Stimulated activated CD8-positive, alpha-beta memory T cell treated with anti-CD3 and anti-CD28 coated beads, Interleukin-7, amount 100 ng/mL, for 24 hours (primary cell): ENCODE results near the gene IQSEC1.

Experiments
- DNase-seq: peaks from one replicate; pipeline ENCODE4 v3.0.0-alpha.2; 2020; ENCODE audit warnings: low read depth

IQSEC1 gene

DNA sequence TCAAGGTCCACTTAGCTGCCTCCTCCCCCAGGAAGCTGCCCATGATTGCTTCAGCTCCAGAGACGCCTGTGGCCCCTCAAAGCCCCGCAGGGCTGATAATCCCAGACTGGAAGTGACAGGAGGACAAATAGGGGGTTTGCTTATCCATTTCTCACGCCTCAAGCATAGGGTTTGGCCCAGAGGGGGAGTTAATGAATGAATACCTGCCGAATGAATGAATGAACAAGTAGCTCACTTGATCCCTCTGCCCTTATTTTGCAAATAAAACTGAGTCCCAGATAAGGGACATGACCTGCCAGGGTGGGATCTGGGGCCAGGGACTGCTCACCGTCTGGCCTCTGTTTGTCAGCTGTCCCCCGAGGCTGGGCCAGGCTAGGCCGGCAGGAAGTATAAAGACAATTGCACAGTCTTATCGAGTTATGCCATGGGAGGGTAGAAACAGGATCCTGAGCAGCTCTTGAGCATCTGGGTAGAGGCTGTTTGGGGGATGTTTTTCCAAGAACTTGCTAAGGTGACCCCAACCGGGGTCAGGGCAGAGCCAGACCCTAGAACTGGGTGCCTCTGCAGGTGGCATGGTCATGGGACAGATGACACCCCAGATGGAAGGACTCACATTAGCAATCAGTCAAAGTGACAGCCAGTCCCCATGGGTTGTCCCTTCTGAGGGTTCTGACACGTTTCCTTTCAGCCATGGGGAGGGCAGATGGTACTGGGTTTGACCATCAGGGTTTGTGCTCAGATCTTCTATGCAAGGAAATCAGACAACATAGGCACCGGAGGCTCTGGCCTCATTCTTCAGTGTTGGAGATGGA is 45.0 kb downstream of the IQSEC1 start:
- no peak for DNase-seq

DNA sequence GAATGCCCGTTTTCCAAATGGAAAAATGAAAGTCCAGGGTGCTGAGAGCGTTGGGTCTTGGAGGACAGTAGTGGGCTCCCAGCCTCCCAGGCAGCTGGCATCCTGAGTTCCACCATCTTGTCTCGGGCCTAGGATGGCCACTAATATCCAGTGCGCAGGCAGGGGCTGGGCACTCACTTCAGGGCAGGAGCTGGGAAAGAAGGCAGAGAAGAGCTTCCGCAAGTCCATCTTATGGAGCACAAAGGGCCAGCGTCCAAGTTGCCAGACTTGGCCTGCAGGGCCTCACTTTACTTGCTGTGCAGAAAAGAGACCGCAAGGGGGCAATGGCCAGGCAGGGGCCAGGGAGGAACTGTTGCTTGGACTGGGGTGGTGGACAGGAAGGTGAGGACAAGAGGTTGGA is 46.1 kb downstream of the IQSEC1 start:
- DNase-seq: no peak

DNA sequence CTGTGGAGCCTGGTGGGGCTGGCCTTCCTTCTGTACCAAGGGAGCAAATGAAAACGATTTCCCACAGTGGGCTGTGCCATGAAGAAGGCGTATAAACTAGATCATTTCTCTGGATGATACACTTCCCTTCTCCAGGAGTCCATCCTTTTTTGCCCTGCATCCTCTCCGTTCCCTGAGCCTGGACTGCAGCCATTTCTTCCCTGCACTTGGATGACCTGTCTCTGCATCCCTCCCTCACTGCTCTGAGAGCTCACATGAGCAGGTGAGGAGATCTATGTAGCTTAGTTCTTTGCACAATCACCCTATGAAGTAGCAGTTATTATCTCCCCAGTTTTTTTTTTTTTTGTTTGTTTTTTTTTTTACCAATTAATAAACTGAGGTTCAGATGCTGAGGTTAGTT is 46.7 kb downstream of the IQSEC1 start:
- DNase-seq: no peak

DNA sequence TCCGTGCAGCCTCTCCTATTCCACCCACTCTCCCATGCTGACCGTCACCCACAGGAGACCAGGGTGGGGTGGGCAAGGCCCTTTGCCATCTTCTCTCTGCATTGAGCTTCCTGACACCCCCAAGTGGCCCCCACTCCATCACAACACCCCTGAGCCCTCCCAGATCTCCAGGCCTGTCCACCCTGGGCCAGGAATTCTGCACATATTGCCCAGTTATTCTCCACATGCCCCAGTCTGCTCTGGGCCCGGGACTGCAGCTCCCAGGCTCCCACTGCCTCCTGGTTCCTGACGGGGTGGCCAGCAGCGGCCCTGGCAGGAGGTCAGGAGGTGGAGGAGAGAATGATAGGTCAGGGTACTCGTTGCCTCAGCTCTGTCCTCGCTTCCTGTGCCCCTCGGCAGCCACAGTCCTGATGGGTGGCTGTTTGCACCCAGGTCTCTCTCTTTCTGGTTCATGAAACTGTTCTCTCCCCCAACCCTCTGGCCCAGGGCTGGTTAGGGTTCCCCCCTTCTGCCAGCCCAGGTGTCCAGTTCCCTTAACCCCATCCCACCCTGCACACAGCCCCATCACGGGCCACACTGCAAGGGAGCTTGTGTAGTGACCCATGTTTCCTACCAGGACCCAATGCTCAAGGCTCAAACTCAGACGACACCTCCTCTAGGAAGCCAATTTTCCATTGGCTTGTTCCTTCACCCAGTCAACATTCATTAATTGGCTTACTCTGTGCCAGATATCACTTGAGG is 47.3 kb downstream of the IQSEC1 start:
- DNase-seq: no peak

DNA sequence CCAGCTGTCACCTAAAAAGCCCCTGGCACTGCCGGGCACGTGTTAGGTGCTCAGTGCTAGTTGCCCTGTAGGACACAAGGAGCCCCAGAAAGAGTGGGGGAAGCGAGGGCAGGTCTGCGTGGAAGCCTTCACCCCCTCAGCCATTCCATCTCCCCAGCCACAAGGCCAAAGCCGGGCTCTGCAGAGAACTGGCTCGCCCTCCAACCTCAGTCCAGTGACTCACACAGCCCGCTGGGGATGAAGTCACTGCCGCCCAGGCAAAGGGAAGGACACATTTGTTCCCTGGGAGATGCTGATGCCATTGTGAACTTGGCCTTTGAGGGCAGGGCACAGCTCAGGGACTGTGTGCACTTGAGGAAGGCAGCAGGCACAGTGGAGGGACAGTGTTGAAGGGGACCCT is 48.1 kb downstream of the IQSEC1 start:
- no peak for DNase-seq

DNA sequence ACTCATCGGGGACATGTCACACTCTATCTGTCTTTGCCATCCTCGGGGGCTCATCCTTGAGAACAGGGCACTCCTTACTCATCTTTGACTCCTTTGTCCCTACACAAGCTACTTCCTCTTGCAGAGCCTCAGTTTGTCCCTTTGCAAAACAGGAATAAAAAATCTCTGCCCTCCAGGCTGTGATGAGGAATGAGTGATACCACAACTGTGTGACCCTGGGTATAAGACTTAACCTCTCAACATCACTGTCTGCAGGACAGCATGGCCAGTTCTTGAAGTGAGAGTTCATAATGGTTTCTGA is 48.5 kb downstream of the IQSEC1 start:
- DNase-seq: no peak

DNA sequence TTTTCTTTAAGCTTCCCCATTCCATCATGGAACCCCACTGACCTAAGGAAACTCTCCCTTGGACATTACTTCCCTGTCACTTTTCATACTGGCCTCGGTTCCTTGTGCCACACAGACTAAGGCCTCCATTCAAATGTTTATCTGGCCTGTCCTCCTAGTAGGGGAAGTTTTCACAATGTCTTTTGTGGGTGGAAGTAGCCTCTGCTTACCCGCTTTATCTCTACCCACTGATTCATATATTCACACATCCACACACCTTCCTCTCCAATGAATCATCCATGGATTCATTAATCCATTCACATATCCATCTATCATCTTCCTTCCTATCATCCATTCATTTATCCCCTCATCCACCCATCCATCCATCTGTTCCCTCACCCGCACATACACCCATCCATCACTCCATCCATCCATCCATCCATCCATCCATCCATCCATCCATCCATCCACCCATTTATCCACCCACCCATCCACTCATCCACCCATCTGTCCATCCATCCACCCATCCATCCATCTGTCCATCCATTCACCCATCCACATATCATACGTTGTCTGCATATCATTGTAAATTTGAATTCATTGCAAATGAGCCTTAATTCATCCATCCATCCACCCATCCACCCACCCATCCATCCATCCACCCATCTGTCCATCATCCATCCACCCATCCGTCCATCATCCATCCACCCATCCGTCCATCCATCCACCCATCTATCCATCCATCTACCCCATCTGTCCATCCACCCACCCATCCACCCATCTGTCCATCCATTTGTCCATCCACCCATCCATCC is 49.1 kb downstream of the IQSEC1 start:
- DNase-seq: no peak

DNA sequence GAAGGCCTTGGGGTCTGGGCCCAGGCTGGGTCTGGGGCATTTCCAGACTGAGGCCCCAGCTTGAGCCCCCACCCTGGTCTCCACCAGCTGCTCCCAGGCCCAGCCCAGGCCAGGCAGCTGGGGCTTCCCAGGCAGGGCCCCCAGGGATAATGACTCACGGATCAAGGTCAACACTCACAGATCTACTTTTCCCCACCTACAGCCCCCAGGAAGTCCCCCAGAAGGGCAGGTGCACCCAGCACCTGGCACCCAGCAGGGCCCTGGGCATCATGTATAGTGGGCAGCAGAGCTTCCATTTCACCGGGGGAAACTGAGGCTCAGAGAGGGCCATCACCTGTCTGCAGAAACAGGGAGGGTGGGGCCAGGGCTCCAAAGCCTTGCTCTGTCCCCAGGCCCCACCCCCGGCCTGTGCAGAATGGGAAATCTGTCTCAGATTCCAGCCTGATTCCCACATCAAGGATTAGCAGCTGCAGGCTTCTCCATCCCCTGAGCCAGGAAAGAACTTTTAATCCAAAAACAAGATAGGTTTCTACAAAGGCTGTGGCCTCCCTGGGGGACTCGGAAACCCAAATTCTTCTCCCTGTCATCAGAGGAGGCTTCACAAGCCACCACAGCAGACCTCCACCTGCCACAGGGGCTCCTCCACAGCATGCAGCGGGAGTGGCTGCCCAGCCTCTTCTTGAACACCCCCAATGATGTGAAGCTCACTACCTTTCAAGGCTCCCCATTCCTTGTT is 49.8 kb downstream of the IQSEC1 start:
- DNase-seq: no peak

DNA sequence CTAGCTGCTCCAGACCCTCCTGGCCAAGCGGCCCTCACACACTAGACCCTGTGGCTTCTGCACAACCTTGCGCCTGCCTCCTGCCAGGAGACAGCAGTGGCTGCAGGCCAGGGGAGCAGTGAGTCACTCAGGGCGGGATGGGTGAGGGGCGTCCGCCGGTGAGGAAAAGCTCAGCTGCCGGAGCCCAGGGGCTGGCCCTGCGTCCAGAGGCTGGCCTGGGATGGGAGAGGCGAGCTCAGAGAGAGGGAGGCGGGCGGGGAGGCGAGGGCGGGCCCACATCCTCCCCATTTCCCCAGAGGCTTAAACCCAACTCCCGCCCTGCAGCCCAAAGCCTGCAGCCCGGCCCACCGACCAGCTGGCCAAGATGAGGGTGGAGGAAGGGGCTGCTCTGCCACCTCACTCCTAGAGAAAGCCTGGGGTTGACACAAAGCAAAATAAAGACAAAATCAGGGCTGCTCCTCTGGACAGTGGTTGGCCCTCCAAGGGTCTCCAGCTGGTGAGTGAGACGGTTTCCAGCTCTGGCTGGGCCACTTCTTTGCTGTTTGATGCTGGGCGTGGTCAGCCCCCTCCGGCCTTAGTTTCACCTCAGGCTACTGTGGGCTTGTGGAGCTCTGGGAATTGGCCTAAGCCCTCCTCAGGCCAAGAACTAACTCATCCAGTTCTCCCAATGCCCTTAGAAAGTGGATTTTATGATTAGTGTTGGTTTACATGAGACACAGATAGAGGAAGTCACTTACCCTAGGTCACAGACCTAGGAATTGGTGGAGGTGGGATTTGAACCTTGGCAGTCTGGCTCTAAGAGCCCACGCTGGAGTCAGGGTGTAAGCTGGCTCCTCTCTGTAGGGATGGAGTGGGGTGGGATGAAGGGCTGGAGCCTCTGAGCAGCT is 50.6 kb downstream of the IQSEC1 start:
- DNase-seq: no peak

DNA sequence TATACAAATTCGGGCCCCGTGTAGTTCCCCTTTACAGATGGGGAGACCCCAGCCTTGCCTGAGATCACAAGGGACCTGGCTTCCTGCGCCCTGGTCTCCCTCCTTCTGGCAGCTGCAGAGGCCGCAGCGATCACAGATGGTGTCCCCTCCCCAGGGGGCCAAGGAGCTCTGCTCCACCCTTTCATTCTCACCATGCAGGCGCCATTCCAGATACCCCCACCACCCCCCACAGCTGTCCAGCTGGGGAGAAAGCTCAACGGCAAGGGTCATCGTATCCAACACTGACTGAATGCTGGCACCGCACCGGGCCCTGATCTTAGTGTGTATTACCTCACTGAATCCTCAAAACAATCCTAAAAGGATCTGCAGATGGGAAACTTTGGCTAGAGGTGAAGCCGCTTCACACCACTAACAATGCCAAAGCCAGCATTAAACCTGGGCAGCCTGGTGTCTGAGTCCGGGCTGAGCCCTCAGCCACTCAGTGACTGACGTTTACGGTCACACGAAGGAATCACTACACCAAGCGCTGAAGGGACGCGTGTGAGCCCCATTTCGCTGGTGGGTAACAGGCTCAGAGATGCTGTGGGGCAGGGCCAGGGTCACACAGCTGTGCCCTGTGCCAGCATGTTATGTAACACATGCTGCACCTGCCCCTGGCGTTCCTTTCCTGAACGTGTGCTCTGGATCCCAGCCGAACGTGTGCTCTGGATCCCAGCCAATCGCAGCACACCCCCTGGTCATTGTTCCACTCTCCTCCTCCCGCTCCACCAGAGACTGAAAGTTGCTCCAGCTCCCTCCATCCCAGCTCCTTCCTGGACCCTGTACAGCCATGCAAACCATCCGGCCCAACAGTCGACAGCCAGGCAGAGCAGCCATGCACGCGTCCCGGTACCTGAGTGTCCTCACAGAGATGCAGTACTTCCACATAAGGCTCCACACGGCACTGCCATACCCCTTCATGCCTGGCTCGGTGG is 51.8 kb downstream of the IQSEC1 start:
- no peak for DNase-seq

DNA sequence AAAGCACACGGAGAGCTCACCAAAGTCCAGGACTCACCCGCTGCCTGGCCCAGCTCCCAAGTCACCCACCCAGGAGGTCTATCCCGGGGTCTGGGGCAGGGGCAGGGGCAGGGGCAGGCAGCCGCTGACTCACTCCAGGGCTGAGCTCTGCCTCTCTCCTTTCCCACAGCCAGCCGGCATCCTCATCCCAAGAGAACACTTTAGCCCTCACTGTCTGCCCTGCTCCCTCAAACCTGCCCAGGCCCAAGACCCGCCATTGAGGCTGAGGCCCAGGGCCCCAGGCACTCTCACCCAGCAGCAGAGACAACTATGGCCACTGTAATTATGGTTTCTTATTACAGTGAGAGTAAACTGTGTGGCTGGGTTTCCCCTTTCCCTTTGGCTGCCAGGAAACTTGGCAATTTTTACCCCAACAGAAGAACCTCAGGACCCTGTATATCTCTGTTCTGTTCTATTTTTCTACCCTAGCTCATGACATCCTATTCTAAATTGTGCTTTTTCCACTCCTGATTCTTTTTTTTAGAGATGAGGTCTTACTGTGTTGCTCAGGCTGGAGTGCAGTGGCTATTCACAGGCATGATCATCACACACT is 53.0 kb downstream of the IQSEC1 start:
- DNase-seq: no peak

DNA sequence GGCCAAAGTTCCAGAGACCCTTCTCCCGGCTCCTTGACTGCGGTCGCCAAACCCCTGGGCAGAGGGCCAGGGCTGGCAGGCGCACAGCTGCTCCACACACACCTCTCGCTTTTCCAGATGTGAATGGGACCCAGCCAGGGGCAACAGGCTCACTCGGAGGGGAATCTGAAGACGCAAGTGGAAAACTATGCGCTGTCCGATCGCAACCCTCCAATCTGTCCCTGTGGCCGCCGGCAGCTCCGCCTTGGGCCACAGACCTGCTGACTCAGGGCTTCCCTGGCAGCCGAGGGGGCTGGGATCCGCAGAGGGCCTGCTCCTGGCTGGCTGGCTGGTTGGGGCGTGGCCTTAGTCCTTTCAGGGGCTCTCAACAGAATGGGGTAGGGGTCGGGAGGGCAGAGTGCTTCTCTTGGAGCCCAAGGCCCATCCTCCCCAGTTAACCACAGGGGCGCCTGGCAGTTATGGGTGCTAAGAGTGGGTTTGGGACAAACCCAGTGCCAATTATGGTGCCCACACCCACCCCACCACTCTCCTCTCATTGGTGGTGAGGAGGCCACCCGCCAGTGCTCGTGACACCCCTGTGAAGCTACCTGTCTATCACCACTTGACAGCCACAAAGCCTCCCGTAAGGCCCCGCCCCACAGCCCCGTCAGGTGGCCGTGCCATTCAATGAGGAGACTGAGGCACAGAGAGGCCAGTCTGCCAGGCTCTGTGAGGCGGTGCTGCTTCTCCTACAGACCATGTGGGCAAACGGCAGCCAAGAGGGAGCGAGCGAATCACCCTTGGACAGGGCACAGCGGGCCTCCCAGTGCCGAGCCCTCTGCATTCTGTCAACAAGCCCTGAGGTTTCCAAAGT is 53.8 kb downstream of the IQSEC1 start:
- DNase-seq: no peak

DNA sequence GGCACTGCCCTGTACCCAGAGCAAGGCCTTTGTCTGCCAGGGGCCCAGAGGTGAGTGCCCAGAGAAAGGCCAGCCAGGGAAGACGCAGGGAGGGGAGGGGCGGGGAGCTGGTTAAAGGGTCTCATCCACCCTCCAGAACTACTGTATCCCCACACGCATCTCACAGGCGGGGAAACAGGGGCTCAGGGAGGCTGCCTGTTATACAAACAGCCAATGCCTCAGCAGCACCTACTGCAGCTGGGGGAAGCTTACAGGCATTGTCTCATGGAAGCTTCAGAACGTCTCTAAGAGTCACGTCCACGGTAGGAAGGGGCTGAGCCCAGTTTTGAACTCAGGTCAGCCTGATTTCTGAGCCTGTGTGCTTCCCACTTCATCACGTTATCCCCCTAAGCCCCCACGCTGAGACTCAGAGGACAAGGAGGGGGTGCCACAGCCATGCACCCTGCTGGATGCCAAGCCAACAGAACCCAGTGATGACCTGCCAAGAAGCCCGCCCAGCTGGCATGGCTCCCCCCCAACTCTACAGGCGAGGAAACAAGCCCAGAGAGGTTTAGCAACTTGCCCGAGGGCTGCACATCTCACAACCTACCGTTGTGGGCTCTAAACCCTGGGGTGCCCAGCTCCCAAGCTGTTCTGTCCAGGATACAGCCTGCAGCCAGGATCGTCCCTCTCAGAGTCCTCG is 54.5 kb downstream of the IQSEC1 start:
- DNase-seq: no peak

DNA sequence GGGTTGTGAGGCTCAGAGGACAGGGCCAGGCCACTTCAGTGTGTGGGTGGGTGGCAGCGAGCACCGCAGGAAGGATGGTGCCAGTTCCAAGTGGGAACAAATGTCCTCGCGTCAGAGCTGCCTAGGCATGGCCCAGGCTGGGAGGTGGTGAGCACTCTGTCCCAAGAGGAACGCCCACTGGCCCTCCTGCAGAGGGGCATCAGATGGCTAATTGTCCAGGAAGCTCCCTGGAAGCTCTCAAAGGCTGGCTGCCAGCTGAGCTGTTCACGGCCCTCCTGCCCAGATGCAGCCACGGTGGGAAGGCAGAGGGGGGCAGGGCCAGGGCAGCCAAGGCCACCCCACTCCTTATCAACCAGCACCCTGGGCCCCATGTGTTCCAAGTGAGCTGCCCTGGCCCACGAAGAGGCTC is 55.2 kb downstream of the IQSEC1 start:
- DNase-seq: no peak

DNA sequence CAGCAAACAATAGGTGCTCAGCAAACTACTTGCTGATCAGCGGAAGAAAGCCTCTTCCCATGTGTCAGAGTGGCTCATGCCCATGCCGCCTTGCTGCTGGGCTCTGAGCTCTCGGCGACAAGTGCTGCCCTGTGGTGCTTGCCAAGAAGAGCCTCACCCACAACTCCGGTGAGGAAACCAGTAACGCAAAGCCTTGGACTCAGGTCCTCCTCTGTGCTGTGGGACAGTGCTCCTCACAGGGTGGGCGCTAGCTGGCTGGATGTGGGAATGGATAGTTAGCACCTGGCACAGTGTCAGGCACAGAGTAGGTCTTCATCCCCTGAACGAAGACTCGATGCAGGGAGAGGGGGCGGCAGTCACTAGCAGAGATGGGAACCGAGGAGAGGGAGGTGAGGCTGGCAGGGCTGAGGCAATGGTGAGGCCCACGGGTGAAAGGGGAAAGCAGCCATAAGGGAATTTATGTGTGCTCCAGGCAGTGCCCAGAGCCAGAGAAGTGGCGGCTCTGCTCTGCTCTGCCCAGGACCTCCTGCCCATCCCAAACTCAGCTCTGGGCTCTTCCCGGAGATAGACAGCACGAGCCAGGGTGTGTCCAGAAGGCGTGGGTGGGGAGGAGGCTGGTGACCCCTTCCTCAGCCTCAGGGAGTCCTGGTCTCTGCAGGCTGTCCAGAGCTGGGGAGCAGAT is 55.7 kb downstream of the IQSEC1 start:
- no peak for DNase-seq

DNA sequence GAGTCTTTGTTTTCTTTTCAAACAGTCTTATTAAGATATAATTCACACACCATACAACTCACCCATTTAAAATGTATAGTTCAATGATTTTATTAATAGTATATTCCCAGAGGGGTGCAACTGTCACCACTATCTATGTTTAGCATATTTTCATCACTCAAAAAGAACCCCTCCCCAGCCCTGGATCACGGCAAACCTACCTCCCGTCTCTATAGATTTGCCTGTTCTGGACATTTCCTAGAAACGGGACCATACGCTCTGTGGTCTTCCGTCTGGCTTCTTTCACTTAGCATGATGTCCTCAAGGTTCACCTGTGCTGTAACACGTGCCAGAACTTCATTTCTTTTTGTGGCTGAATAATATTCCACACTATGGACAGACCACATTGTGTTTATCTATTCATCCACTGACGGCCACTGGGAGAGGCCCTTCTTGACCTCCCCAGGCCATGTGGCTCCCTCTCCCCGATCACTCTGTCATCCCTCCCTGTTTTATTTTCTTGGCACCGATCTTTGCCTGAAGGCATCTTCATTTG is 56.4 kb downstream of the IQSEC1 start:
- no peak for DNase-seq

DNA sequence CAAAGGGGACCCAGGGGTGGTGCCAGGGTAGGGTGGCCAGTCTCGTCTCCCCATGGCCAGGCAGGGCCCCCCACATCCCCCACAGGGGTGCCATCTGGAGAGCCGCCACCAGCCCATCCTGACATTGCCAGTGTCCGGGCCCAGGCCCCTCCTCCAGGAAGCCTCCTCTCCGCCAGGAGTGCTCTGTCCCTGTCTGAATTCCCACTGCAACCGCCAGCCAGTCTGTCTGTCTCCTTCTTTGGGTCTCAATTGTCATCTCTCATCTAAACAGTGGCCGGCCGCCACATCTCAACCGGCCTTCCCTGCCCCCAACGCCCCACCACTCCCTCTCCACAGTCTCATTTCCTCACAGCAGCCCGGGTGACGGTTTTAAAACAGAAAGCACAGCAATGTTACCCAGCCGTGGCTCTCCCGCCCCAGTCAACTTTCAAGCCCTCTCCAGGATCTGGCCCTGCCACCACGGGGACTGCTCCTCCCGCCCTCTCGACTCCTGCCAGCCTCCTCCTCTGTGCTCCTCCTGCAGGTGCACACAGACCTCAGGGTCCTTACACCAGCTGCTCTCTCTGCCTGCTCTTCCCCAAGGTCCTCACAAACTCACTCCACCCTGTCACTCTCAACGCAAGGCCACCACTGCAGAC is 57.0 kb downstream of the IQSEC1 start:
- no peak for DNase-seq
